Measurements from ENCODE around the gene STK11.
"Not testable (repeated sequence)": the region's sequence is repeated elsewhere in the genome, so short reads cannot be mapped to it uniquely, and the experiment has no call there.

Gene STK11

GRCh38 chr19:1199531-1199930, 6.0 kb upstream of the STK11 start:
- Histone ChIP-seq H3K4me1 (ENCODE audit: insufficient read depth, low read length, poor library complexity, severe bottlenecking) (peaks cover 10% of the 10 kb centered on the region), H3K36me3 (ENCODE audit: insufficient read depth, low read length) (no peaks in the 10 kb centered on the region), H3K9ac (ENCODE audit: low read depth, low read length, poor library complexity, severe bottlenecking) (no peak overlapping the region), H3K9me2 (replicated peaks; ENCODE audit: low read depth, low read length) (no peaks in the 10 kb centered on the region), H3K79me2 (ENCODE audit: insufficient read depth, low read length) (no peaks in the 10 kb centered on the region), H3K9me3 (ENCODE audit: insufficient read depth, low read depth, low read length) (no peaks in the 10 kb centered on the region), H3F3A (ENCODE audit: low read depth) (peaks cover 6% of the 10 kb centered on the region; the same call in 1 of the 2 replicates), H3K4me2 (ENCODE audit: low read depth, low read length, poor library complexity, severe bottlenecking) (no peak overlapping the region), H2AFZ (ENCODE audit: low read length) (no peak overlapping the region), H3K27me3 (ENCODE audit: insufficient read depth, low read length, poor library complexity, severe bottlenecking) (no peaks in the 10 kb centered on the region), H4K20me1 (ENCODE audit: insufficient read depth, low read length, poor library complexity, severe bottlenecking) (no peaks in the 10 kb centered on the region), H3K4me3 (ENCODE audit: low read length, poor library complexity, severe bottlenecking) (no peak overlapping the region)
- no peak for TF ChIP-seq EZH2phosphoT487 (IDR thresholded peaks at IDR 0.05; ENCODE audit: borderline replicate concordance)
- TF ChIP-seq CTCF (conservative IDR thresholded peaks at IDR 0.05; ENCODE audit: low read length): no peak

GRCh38 chr19:1200614-1201013, 5.0 kb upstream of the STK11 start:
- not testable (repeated sequence) for H3K79me2 ChIP-seq (ENCODE audit: insufficient read depth, low read length); H3K36me3 ChIP-seq (ENCODE audit: insufficient read depth, low read length); H3F3A ChIP-seq (ENCODE audit: low read depth); H3K9me3 ChIP-seq (ENCODE audit: insufficient read depth, low read depth, low read length); H2AFZ ChIP-seq (ENCODE audit: low read length); H4K20me1 ChIP-seq (ENCODE audit: insufficient read depth, low read length, poor library complexity, severe bottlenecking); H3K9me2 ChIP-seq (replicated peaks; ENCODE audit: low read depth, low read length); H3K4me2 ChIP-seq (ENCODE audit: low read depth, low read length, poor library complexity, severe bottlenecking); H3K9ac ChIP-seq (ENCODE audit: low read depth, low read length, poor library complexity, severe bottlenecking); H3K4me3 ChIP-seq (ENCODE audit: low read length, poor library complexity, severe bottlenecking); H3K27me3 ChIP-seq (ENCODE audit: insufficient read depth, low read length, poor library complexity, severe bottlenecking)
- peaks cover 16% of the 10 kb centered on the region for H3K4me1 ChIP-seq (ENCODE audit: insufficient read depth, low read length, poor library complexity, severe bottlenecking)

- H2AFZ ChIP-seq (ENCODE audit: low read length): no peak overlapping the region
- H3K36me3 ChIP-seq (ENCODE audit: insufficient read depth, low read length): no peaks in the 10 kb centered on the region; the same call in 1 of the 2 replicates
- peaks cover 44% of the 10 kb centered on the region for H4K20me1 ChIP-seq (ENCODE audit: insufficient read depth, low read length, poor library complexity, severe bottlenecking)
- H3K79me2 ChIP-seq (ENCODE audit: insufficient read depth, low read length): peaks cover 53% of the 10 kb centered on the region
- no peak for TF ChIP-seq EZH2phosphoT487 (IDR thresholded peaks at IDR 0.05; ENCODE audit: borderline replicate concordance)
- no peak for TF ChIP-seq CTCF (conservative IDR thresholded peaks at IDR 0.05; ENCODE audit: low read length)
- peak overlapping the region; percentile 93 for H3K4me2 ChIP-seq (ENCODE audit: low read depth, low read length, poor library complexity, severe bottlenecking)
- no peaks in the 10 kb centered on the region for H3K9me2 ChIP-seq (replicated peaks; ENCODE audit: low read depth, low read length)
- H3K4me3 ChIP-seq (ENCODE audit: low read length, poor library complexity, severe bottlenecking): peak overlapping the region; percentile 94
- H3K9me3 ChIP-seq (ENCODE audit: insufficient read depth, low read depth, low read length): no peaks in the 10 kb centered on the region
- H3F3A ChIP-seq (ENCODE audit: low read depth): peaks cover 6% of the 10 kb centered on the region; the same call in 1 of the 2 replicates
- H3K27me3 ChIP-seq (ENCODE audit: insufficient read depth, low read length, poor library complexity, severe bottlenecking): no peaks in the 10 kb centered on the region
- H3K9ac ChIP-seq (ENCODE audit: low read depth, low read length, poor library complexity, severe bottlenecking): peak overlapping the region; percentile 93
- H3K4me1 ChIP-seq (ENCODE audit: insufficient read depth, low read length, poor library complexity, severe bottlenecking): peaks cover 32% of the 10 kb centered on the region
Observed at GRCh38 chr19:1206150-1206863, 729 bp downstream of the STK11 start.

All from Loucy (cell line).